HT1080 (cell line): ENCODE data around the gene CACNA2D1. TPM values are rescaled to one million over a fixed set of nuclear protein-coding genes. Genes with fewer than 3 reads are reported as not detected.

ENCODE experiments used
- DNase-seq: peaks from one replicate; pipeline ENCODE4 v3.0.0-alpha.2; 2015; ENCODE audit warnings: low read depth
- total RNA-seq: library from RNA; depleted of rRNA; stranded (reverse); fragments of >200 nt; shearing (Covaris generic); gene quantifications from 2 replicates; pipeline ENCODE4 v1.2.3, GENCODE V29; 2014

CACNA2D1 gene
- total RNA-seq, 1 experiment from 2014 or later = 11.9 TPM

GRCh38 chr7:82345886-82346285 lies 97.7 kb downstream of the CACNA2D1 start:
- DNase-seq = no peak

- DNase-seq = no peak
Observed at GRCh38 chr7:82343716-82344115, 99.9 kb downstream of the CACNA2D1 start.

- DNase-seq = peak; percentile 26
Observed at GRCh38 chr7:82339958-82340357, 103.6 kb downstream of the CACNA2D1 start.

- peak; percentile 37 for DNase-seq
Observed at GRCh38 chr7:82335927-82336326, 107.7 kb downstream of the CACNA2D1 start.

- DNase-seq = no peak
Observed at GRCh38 chr7:82335001-82335400, 108.6 kb downstream of the CACNA2D1 start.

- DNase-seq = no peak
Observed at GRCh38 chr7:82331234-82331633, 112.3 kb downstream of the CACNA2D1 start.

- no peak for DNase-seq
Observed at GRCh38 chr7:82330706-82331215, 112.8 kb downstream of the CACNA2D1 start.

GRCh38 chr7:82327898-82328297 lies 115.7 kb downstream of the CACNA2D1 start:
- no peak for DNase-seq

- DNase-seq = no peak
Observed at GRCh38 chr7:82325416-82325815, 118.2 kb downstream of the CACNA2D1 start.

GRCh38 chr7:82323806-82324205 lies 119.8 kb downstream of the CACNA2D1 start:
- no peak for DNase-seq

GRCh38 chr7:82319674-82320118 lies 123.9 kb downstream of the CACNA2D1 start:
- no peak for DNase-seq

GRCh38 chr7:82318786-82319185 lies 124.8 kb downstream of the CACNA2D1 start:
- DNase-seq = no peak

- no peak for DNase-seq
Observed at GRCh38 chr7:82317760-82318159, 125.8 kb downstream of the CACNA2D1 start.

- DNase-seq = no peak
Observed at GRCh38 chr7:82317257-82317721, 126.3 kb downstream of the CACNA2D1 start.

GRCh38 chr7:82313269-82313668 lies 130.3 kb downstream of the CACNA2D1 start:
- no peak for DNase-seq

- DNase-seq = no peak
Observed at GRCh38 chr7:82312646-82313045, 130.9 kb downstream of the CACNA2D1 start.

GRCh38 chr7:82305347-82306005 lies 138.1 kb downstream of the CACNA2D1 start:
- DNase-seq = no peak

GRCh38 chr7:82294865-82295264 lies 148.7 kb downstream of the CACNA2D1 start:
- DNase-seq = no peak

- DNase-seq = no peak
Observed at GRCh38 chr7:82294382-82294784, 149.2 kb downstream of the CACNA2D1 start.

GRCh38 chr7:82293467-82293866 lies 150.1 kb downstream of the CACNA2D1 start:
- DNase-seq = no peak

- DNase-seq = no peak
Observed at GRCh38 chr7:82291931-82292330, 151.6 kb downstream of the CACNA2D1 start.

- no peak for DNase-seq
Observed at GRCh38 chr7:82289889-82290288, 153.7 kb downstream of the CACNA2D1 start.

GRCh38 chr7:82289152-82289535 lies 154.4 kb downstream of the CACNA2D1 start:
- DNase-seq = no peak
